Measurements from ENCODE around the gene TENM4. TPM values are rescaled to one million over a fixed set of nuclear protein-coding genes. Genes with fewer than 3 reads are reported as not detected.

Gene TENM4
- total RNA-seq, 1 donor from 2014 or later, result 50.7 TPM

GRCh38 chr11:78789375-78789774 is 651.5 kb downstream of the TENM4 start:
- H3K4me3 Mint-ChIP-seq (ENCODE audit: unreplicated experiment), result no peak overlapping the region
- H3K4me1 Mint-ChIP-seq (ENCODE audit: low read depth, unreplicated experiment), result peaks cover 19% of the 10 kb centered on the region
- peaks cover 8% of the 10 kb centered on the region for H3K36me3 Mint-ChIP-seq (ENCODE audit: unreplicated experiment)
- peaks cover 1% of the 10 kb centered on the region for H3K27me3 Mint-ChIP-seq (ENCODE audit: unreplicated experiment)
- TF ChIP-seq CTCF (IDR thresholded peaks at IDR 0.05; ENCODE audit: partially characterized antibody, unreplicated experiment), result no peak
- no peak overlapping the region for H3K27ac Mint-ChIP-seq (ENCODE audit: unreplicated experiment)
- DNase-seq, result no peak
- peaks cover 9% of the 10 kb centered on the region for H3K9me3 Mint-ChIP-seq (ENCODE audit: unreplicated experiment)

- Mint-ChIP-seq H3K4me3 (ENCODE audit: unreplicated experiment) (no peak overlapping the region), H3K36me3 (ENCODE audit: unreplicated experiment) (no peaks in the 10 kb centered on the region), H3K4me1 (ENCODE audit: low read depth, unreplicated experiment) (peaks cover 21% of the 10 kb centered on the region), H3K27me3 (ENCODE audit: unreplicated experiment) (peaks cover 3% of the 10 kb centered on the region), H3K9me3 (ENCODE audit: unreplicated experiment) (peaks cover 7% of the 10 kb centered on the region), H3K27ac (ENCODE audit: unreplicated experiment) (no peak overlapping the region)
- no peak for DNase-seq
- TF ChIP-seq CTCF (IDR thresholded peaks at IDR 0.05; ENCODE audit: partially characterized antibody, unreplicated experiment), result no peak
Measured at GRCh38 chr11:78788533-78788932, 652.3 kb downstream of the TENM4 start.

GRCh38 chr11:78787696-78788095 is 653.1 kb downstream of the TENM4 start:
- Mint-ChIP-seq H3K9me3 (ENCODE audit: unreplicated experiment) (peaks cover 7% of the 10 kb centered on the region), H3K27ac (ENCODE audit: unreplicated experiment) (no peak overlapping the region), H3K36me3 (ENCODE audit: unreplicated experiment) (no peaks in the 10 kb centered on the region), H3K27me3 (ENCODE audit: unreplicated experiment) (peaks cover 3% of the 10 kb centered on the region), H3K4me3 (ENCODE audit: unreplicated experiment) (no peak overlapping the region), H3K4me1 (ENCODE audit: low read depth, unreplicated experiment) (peaks cover 24% of the 10 kb centered on the region)
- DNase-seq, result no peak
- no peak for TF ChIP-seq CTCF (IDR thresholded peaks at IDR 0.05; ENCODE audit: partially characterized antibody, unreplicated experiment)

GRCh38 chr11:78786746-78787145 is 654.1 kb downstream of the TENM4 start:
- Mint-ChIP-seq H3K4me3 (ENCODE audit: unreplicated experiment) (no peak overlapping the region), H3K27me3 (ENCODE audit: unreplicated experiment) (peaks cover 3% of the 10 kb centered on the region), H3K27ac (ENCODE audit: unreplicated experiment) (no peak overlapping the region), H3K9me3 (ENCODE audit: unreplicated experiment) (peaks cover 7% of the 10 kb centered on the region), H3K4me1 (ENCODE audit: low read depth, unreplicated experiment) (peaks cover 24% of the 10 kb centered on the region), H3K36me3 (ENCODE audit: unreplicated experiment) (no peaks in the 10 kb centered on the region)
- DNase-seq, result no peak
- TF ChIP-seq CTCF (IDR thresholded peaks at IDR 0.05; ENCODE audit: partially characterized antibody, unreplicated experiment), result no peak

- DNase-seq, result peak; percentile 40
- Mint-ChIP-seq H3K27ac (ENCODE audit: unreplicated experiment) (peak overlapping the region; percentile 82), H3K4me1 (ENCODE audit: low read depth, unreplicated experiment) (peaks cover 24% of the 10 kb centered on the region)
Measured at GRCh38 chr11:78786086-78786485, 654.7 kb downstream of the TENM4 start.

More at GRCh38 chr11:78786086-78786485, 654.7 kb downstream of the TENM4 start:
- TF ChIP-seq CTCF (IDR thresholded peaks at IDR 0.05; ENCODE audit: partially characterized antibody, unreplicated experiment), result no peak
- H3K9me3 Mint-ChIP-seq (ENCODE audit: unreplicated experiment), result peaks cover 7% of the 10 kb centered on the region
- H3K36me3 Mint-ChIP-seq (ENCODE audit: unreplicated experiment), result no peaks in the 10 kb centered on the region
- H3K27me3 Mint-ChIP-seq (ENCODE audit: unreplicated experiment), result peaks cover 3% of the 10 kb centered on the region
- peak overlapping the region; percentile 43 for H3K4me3 Mint-ChIP-seq (ENCODE audit: unreplicated experiment)
